Natural killer cell treated with Interleukin-12 subunit alpha and Interleukin-12 subunit beta and Interleukin-15 and Interleukin-18, amount 100 ng/mL, for 72 hours (primary cell): Measurements from ENCODE around the gene CRACR2A. TPM values are rescaled to one million over a fixed set of nuclear protein-coding genes. Genes with fewer than 3 reads are reported as not detected.

Experiments used
- ATAC-seq, 2 donors: fragments of 150-1000 bp; cut with Tn5 transposase in 1 of 2; sonication (Bioruptor Pico), chemical (Tn5 transposase) in 1 of 2; 2 replicates each; pipeline ENCODE4 v1.10.0; 2021
- DNase-seq: peaks from one replicate; pipeline ENCODE4 v3.0.0; 2022; ENCODE audit warnings: low spot score
- H3K27ac Mint-ChIP-seq, 2 donors: 1 replicate in 1 of 2; 2 replicates in 1 of 2; pipeline ENCODE4 v1.8.0; 2022; ENCODE audit warnings: mixed read lengths in 2 of 2, mild to moderate bottlenecking in 1 of 2, moderate library complexity in 1 of 2
- H3K27me3 Mint-ChIP-seq, 2 donors: 1 replicate in 1 of 2; 2 replicates in 1 of 2; pipeline ENCODE4 v1.8.0; 2022; ENCODE audit warnings: mixed read lengths in 2 of 2
- H3K36me3 Mint-ChIP-seq: one replicate; pipeline ENCODE4 v1.8.0; 2022; ENCODE audit warnings: mixed read lengths
- H3K4me1 Mint-ChIP-seq, 2 donors: 1 replicate in 1 of 2; 2 replicates in 1 of 2; pipeline ENCODE4 v1.8.0; 2022; ENCODE audit warnings: low read depth in 2 of 2, mixed read lengths in 2 of 2, mild to moderate bottlenecking in 1 of 2
- H3K4me3 Mint-ChIP-seq: one replicate; pipeline ENCODE4 v1.8.0; 2022; ENCODE audit warnings: mixed read lengths
- H3K9me3 Mint-ChIP-seq: 2 replicates; pipeline ENCODE4 v1.8.0; 2022; ENCODE audit warnings: mixed read lengths
- total RNA-seq, 2 donors: library from RNA; stranded (reverse); gene quantifications; one replicate each; pipeline ENCODE4 v1.2.3, GENCODE V29; 2022

Gene CRACR2A
- total RNA-seq, 2 donors from 2014 or later, result 134 to 139 TPM

DNA sequence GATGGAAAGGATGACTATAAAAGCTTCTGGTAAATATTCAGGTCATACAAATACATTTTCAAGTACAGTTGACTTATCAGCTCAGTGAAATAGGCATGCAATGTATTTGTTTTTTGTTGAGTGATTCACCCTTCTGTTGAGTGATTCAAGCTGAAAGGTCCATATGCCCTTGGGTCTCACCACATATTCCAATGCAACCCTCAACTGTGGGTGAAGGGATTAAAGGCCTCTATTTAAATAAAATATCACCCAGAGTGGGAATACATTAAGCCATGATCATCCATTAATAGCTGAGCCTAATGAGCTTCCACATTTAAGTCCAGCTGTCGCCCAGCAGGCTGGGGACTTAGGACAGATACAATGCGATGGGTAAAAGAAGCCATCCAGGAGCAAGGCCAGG is 120.2 kb downstream of the CRACR2A start:
- H3K4me3 Mint-ChIP-seq, result no peak overlapping the region
- peaks cover 0 to 16% of the 10 kb centered on the region in 2 donors for H3K4me1 Mint-ChIP-seq
- DNase-seq (no peak), ATAC-seq (no peak)
- H3K36me3 Mint-ChIP-seq, result peaks cover 23% of the 10 kb centered on the region
- no peaks in the 10 kb centered on the region for H3K27me3 Mint-ChIP-seq
- no peaks in the 10 kb centered on the region for H3K9me3 Mint-ChIP-seq
- H3K27ac Mint-ChIP-seq, result peak overlapping the region in 1 of 2 donors; percentile 38

- Mint-ChIP-seq H3K27me3 (no peaks in the 10 kb centered on the region), H3K4me3 (no peak overlapping the region), H3K27ac (peak overlapping the region in 1 of 2 donors; percentile 38), H3K4me1 (peaks cover 0 to 16% of the 10 kb centered on the region in 2 donors), H3K9me3 (no peaks in the 10 kb centered on the region), H3K36me3 (peaks cover 18% of the 10 kb centered on the region)
- ATAC-seq (peak in 1 of 2 donors; percentile 43), DNase-seq (no peak)
These were observed 120.7 kb downstream of the CRACR2A start for GRCh38 chr12:3632256-3632655.

- no peak overlapping the region for H3K4me3 Mint-ChIP-seq
- DNase-seq, result no peak
- no peak for ATAC-seq
- H3K4me1 Mint-ChIP-seq, result peaks cover 0 to 15% of the 10 kb centered on the region in 2 donors
- H3K27ac Mint-ChIP-seq, result peak overlapping the region in 1 of 2 donors; percentile 18
- peaks cover 13% of the 10 kb centered on the region for H3K36me3 Mint-ChIP-seq
- no peaks in the 10 kb centered on the region for H3K27me3 Mint-ChIP-seq
- H3K9me3 Mint-ChIP-seq, result no peaks in the 10 kb centered on the region
These were observed 121.2 kb downstream of the CRACR2A start for GRCh38 chr12:3631759-3632158.

GRCh38 chr12:3631272-3631637 is 121.7 kb downstream of the CRACR2A start:
- ATAC-seq (no peak), DNase-seq (no peak)
- peaks cover 0 to 12% of the 10 kb centered on the region in 2 donors for H3K4me1 Mint-ChIP-seq
- no peaks in the 10 kb centered on the region for H3K9me3 Mint-ChIP-seq
- H3K36me3 Mint-ChIP-seq, result peaks cover 15% of the 10 kb centered on the region
- H3K27ac Mint-ChIP-seq, result peak overlapping the region in 1 of 2 donors; percentile 18
- H3K27me3 Mint-ChIP-seq, result no peaks in the 10 kb centered on the region
- H3K4me3 Mint-ChIP-seq, result no peak overlapping the region

GRCh38 chr12:3630621-3631271 is 122.2 kb downstream of the CRACR2A start:
- peaks cover 20% of the 10 kb centered on the region for H3K36me3 Mint-ChIP-seq
- ATAC-seq (no peak), DNase-seq (no peak)
- peaks cover 0 to 12% of the 10 kb centered on the region in 2 donors for H3K4me1 Mint-ChIP-seq
- no peak overlapping the region for H3K4me3 Mint-ChIP-seq
- no peaks in the 10 kb centered on the region for H3K9me3 Mint-ChIP-seq
- no peak overlapping the region for H3K27ac Mint-ChIP-seq
- H3K27me3 Mint-ChIP-seq, result no peaks in the 10 kb centered on the region

- Mint-ChIP-seq H3K9me3 (no peaks in the 10 kb centered on the region), H3K27me3 (no peaks in the 10 kb centered on the region), H3K4me1 (peaks cover 3 to 14% of the 10 kb centered on the region in 2 donors), H3K27ac (no peak overlapping the region), H3K36me3 (peaks cover 26% of the 10 kb centered on the region), H3K4me3 (no peak overlapping the region)
- no peak for ATAC-seq
- no peak for DNase-seq
These were observed 122.8 kb downstream of the CRACR2A start for GRCh38 chr12:3630111-3630510.

DNA sequence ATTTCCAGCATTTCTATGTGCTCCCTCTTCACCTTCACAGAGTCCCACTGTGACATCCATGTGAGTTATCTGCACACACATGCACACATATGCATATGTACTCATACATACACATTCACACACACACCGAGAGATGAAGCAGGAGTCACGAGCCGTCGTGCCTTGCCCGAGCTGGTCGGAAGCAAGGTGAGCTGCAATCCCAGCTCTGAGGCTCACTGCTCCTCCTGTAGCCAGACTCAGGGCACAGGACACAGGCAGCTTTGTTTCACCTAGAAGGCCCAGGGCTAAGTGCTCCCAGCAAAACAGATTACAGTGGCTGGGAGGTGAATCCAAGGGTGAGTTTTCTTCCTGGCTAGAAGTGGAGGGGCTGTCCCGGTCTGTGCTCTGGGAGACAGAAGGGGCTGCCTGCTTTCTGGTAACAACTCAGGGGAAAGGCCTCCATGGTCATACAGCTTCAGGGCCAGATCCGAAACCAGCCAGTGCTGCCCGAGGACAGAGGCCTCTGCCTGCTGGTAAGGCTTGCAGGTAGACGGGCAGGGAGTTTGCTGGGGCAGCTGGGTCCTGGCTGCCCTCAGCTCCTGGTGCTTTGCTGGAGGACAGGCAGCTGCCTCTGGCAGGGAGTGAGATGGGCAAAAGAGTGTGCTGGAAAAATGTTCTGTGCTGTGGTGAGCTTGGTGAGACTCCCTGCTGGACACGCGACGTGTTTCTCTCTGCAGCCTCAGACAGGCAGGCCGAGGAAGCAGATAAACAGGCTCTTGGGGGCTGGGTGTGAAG is 123.7 kb downstream of the CRACR2A start:
- no peak overlapping the region for H3K4me3 Mint-ChIP-seq
- H3K36me3 Mint-ChIP-seq, result peaks cover 29% of the 10 kb centered on the region
- peak overlapping the region in 1 of 2 donors; percentile 76 for H3K27ac Mint-ChIP-seq
- ATAC-seq (no peak), DNase-seq (no peak)
- H3K27me3 Mint-ChIP-seq, result no peaks in the 10 kb centered on the region
- H3K9me3 Mint-ChIP-seq, result no peaks in the 10 kb centered on the region
- H3K4me1 Mint-ChIP-seq, result peaks cover 5 to 15% of the 10 kb centered on the region in 2 donors

GRCh38 chr12:3628629-3629028 is 124.3 kb downstream of the CRACR2A start:
- no peaks in the 10 kb centered on the region for H3K27me3 Mint-ChIP-seq
- no peak overlapping the region for H3K4me3 Mint-ChIP-seq
- H3K36me3 Mint-ChIP-seq, result peaks cover 29% of the 10 kb centered on the region
- peaks cover 5 to 11% of the 10 kb centered on the region in 2 donors for H3K4me1 Mint-ChIP-seq
- peak overlapping the region in 1 of 2 donors; percentile 76 for H3K27ac Mint-ChIP-seq
- no peak for ATAC-seq
- DNase-seq, result no peak
- no peaks in the 10 kb centered on the region for H3K9me3 Mint-ChIP-seq

GRCh38 chr12:3627336-3627735 is 125.6 kb downstream of the CRACR2A start:
- H3K4me3 Mint-ChIP-seq, result no peak overlapping the region
- peaks cover 5 to 6% of the 10 kb centered on the region in 2 donors for H3K4me1 Mint-ChIP-seq
- no peak for DNase-seq
- no peaks in the 10 kb centered on the region for H3K27me3 Mint-ChIP-seq
- H3K27ac Mint-ChIP-seq, result no peak overlapping the region
- no peaks in the 10 kb centered on the region for H3K9me3 Mint-ChIP-seq
- peaks cover 29% of the 10 kb centered on the region for H3K36me3 Mint-ChIP-seq
- ATAC-seq, result no peak

DNA sequence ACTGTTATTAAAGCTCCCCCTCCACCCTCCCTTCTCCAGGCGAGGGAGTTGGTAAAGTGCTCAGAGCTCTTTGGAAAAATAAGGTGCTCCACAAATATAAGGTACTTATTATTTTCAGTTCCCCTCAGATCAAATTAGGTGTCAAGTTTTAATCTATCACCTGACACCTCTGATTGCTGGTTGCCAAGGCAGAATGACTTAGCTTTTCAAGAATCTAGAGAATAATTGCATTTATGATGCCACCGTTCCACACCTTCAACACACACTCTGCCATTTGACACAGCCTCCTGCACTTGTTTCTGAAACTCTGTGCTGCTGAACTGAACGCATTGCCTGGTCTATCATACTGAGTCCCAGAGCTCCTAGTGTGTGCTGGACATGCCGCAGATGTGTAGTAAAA is 128.6 kb downstream of the CRACR2A start:
- DNase-seq (no peak), ATAC-seq (no peak)
- no peak overlapping the region for H3K4me3 Mint-ChIP-seq
- no peaks in the 10 kb centered on the region for H3K27me3 Mint-ChIP-seq
- H3K36me3 Mint-ChIP-seq, result peaks cover 36% of the 10 kb centered on the region
- no peak overlapping the region for H3K27ac Mint-ChIP-seq
- H3K9me3 Mint-ChIP-seq, result no peaks in the 10 kb centered on the region
- peaks cover 5 to 9% of the 10 kb centered on the region in 2 donors for H3K4me1 Mint-ChIP-seq

- Mint-ChIP-seq H3K36me3 (peaks cover 27% of the 10 kb centered on the region), H3K27ac (peak overlapping the region in 1 of 2 donors; percentile 28), H3K4me3 (no peak overlapping the region), H3K9me3 (no peaks in the 10 kb centered on the region), H3K27me3 (no peaks in the 10 kb centered on the region), H3K4me1 (peaks cover 5 to 9% of the 10 kb centered on the region in 2 donors)
- DNase-seq (no peak), ATAC-seq (no peak)
These were observed 129.9 kb downstream of the CRACR2A start for GRCh38 chr12:3622822-3623690.

DNA sequence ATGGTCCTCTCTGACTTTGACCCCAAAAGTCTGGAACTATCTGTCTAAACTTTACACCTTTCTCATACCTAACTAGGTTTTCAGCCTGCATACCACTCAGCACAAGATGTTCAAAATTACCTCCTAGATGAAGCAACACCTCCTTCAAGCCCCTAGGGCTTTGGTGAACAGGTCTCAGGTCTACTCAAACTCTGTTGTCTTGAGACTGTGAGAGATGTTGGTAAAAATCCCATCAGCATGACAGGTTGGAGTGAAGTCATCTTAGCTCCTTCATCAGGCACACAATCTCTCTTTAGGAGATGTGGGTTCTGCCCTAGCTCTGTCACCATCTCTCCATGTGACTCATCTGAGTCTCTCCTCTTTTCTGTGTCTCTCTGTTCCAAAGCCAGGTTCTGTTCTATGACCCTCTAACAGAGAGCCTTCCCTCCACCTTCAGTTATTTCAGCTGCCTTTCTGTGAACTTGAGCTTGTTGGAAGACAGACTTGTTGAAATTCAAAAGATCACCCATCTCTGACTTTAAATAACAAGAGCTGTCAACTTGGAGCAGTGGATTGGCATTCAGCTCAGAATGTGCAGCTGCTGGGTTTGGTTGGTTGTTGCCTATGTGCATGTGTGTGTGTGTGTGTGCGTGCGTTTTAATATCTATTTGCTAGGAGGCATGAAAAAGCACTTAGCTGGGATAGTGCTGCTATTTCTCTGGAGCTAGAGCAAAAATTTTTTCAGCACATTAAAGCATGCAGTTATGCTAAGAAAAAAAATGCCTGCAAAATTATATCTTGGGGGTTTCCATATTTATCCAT is 130.7 kb downstream of the CRACR2A start:
- no peaks in the 10 kb centered on the region for H3K9me3 Mint-ChIP-seq
- peaks cover 5 to 10% of the 10 kb centered on the region in 2 donors for H3K4me1 Mint-ChIP-seq

DNA sequence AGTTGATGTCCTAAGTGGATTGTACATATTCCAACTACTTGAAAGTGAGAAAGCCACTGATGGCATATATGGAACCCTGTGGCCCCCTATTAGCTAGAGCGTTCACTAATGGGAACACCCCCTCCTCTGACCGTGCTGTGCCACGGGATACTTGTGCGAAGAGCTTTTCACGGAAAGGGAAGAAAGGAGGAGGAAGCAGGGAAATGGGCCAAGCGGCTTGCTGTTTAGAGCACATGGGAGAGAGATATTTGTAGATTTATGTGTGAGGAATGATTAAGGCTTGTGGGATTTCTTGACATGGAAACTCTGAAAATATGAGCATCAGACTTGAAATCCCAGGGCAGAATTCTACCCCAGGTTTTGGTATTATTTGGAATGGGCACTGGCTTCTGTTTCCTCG is 132.1 kb downstream of the CRACR2A start:
- H3K9me3 Mint-ChIP-seq, result no peaks in the 10 kb centered on the region
- ATAC-seq (no peak), DNase-seq (no peak)
- H3K4me1 Mint-ChIP-seq, result peaks cover 5 to 12% of the 10 kb centered on the region in 2 donors
- H3K27me3 Mint-ChIP-seq, result no peaks in the 10 kb centered on the region
- peak overlapping the region in 1 of 2 donors; percentile 29 for H3K27ac Mint-ChIP-seq
- H3K36me3 Mint-ChIP-seq, result peaks cover 20% of the 10 kb centered on the region
- H3K4me3 Mint-ChIP-seq, result no peak overlapping the region

More for the DNA sequence above, 130.7 kb downstream of the CRACR2A start:
- peaks cover 24% of the 10 kb centered on the region for H3K36me3 Mint-ChIP-seq
- H3K27ac Mint-ChIP-seq, result peak overlapping the region in 1 of 2 donors; percentile 28
- H3K27me3 Mint-ChIP-seq, result no peaks in the 10 kb centered on the region
- ATAC-seq, result peak; percentile 53 to 67
- no peak overlapping the region for H3K4me3 Mint-ChIP-seq
- DNase-seq, result no peak
